ENCODE data around the gene ITGA11.

The ITGA11 gene

DNA sequence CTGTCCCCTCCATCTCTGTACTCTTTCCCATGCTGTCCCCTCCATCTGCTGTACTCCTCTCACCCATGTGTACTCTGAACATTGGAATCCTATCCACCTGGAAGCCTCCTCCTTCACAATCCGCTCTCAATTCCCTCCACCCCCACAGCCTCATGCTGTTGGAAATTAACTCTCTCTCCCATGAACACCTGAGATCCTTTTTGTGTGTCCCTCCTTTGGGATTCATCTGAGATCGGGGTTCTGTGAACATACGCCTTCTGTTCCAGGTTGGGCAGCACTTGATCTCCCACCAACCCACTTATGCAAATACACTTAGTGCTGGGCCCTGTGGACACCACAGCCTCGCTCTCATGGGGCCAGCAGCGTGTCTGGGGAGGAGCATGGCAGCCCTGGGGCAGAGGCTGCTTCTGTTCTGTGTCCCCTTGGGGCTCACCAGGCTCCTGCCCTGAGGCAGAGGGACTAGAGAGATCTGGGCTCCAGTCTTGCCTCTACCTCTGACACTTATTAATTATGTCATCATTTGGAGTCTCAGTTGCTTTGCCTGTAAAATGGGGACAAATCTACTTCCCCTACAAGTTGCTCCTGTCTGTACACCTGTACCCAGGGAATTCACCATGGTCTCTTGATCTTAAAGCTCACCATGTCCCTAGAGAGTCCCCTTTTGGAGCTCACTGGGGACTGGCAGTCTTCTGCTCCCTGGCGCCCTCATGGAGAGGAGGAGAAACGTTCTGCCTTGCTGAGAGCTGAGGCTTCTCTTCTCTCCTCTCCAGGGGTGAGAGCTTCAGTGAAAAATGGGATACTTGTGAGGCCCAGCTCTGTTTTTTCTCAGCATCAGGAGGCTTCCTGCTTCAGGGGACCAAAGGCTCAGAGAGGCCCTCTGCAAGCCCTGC lies 42.7 kb downstream of the ITGA11 start:
- no peak for DNase-seq

DNA sequence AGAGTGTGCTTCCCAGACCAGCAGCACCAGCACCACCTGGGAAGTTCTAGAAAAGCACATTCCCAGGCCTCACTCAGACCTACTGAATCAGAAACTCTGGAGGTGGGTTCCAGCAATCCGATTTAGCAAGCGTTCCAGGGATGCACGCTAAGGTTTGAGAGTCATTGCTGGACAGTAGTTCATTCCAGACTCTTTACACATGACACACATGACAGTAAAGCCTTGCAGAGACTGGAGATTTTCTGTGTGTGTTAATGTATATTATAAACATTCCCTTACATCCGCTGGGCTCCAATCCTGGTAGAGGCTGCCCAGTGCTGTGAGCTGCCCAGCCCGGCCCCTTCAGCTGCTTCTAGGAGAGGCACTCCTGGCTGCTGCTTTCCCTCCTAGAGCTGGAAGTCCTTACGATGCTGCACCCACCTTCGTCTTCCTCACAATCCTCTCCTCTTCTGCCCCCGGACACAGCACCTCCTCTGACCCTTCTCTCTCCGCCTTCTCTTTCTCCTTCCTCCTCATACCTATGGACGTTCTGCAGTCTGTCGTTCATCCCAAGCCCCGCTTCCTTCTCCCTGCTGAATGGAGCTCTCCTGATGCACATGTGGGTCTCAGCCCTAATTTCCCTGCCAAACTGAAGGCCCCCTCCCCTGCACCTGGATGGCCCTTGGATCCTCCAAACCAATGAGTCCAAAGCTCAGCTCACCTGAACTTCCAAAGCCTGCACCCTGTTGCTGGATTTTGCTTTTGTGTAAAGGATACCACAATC lies 44.4 kb downstream of the ITGA11 start:
- no peak for DNase-seq

DNA sequence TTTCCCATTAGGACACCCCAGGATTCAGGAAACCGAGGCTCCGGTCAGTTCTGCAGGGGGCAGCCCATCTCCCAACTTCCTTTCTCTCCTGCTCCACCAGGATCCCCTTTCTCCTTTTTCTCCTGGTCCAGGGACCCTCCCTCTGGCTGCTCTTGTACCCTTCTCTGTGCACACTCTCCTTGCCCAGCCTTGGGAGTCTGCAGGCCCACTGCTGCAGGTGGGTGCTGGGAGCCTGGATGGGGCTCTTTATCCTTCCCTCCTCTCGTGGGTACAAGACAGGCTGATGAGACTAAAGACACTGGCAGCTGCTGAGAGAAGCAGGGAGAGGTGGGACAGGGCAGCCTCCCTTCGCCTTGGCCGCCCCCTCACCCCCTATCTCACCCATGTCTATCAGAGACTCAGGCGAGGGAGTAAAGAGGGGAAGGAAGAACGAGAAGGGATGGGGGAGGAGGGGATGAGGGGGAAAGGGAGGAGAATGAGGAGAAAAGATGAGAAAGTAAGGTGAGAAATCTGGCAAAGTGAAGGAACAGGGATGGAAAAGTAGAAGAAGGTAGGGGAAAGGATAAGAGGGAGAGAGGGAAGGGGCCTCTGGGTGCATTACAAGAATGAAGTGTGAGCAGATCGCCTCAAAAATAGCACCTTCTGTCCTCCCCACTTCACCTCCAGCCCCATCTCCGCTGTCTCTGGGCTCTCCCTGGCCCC lies 45.2 kb downstream of the ITGA11 start:
- no peak for DNase-seq

DNA sequence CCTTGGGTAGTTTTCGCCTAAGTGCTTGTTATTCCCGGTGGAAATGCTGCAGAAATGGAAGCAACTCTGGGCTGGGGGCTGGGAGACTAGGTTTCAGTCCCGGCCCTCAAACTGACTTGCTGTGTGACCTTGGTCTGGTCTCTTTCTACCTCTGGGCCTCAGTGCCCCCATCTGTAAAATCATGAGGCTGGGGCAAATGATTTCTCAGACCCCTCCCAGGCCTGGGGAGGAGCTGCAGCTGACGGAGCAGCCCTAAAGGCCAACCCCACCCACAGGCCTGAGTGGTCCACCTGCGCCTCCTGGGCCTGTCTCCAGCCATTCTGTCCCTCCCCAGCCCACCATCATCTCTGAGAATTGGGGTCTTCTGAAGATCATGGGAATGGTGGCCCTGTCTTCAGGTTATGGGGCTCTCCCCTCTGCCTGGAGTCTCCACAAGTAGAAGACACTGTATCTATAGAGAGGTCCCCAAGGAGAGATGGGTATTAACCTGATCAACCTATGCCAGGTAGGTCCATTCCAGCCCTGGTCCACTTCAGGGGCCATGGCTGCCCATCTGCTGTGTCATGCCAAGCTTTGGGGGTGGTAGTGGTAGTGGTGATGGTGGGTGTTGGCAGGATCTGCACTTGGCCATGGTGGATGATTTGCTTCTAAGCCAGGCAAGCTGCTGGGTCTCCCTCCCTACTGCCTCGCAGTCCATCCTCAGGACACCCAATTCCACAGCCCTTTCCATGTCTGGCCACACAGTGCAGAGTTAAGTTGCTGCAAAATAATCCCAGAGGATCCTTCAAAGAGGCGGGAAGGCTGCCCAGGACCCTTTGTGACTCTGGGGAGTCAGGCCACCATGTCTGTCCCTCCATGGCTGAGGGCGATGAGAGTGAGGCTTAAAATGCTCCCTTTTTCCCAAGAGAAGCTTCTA lies 46.0 kb downstream of the ITGA11 start:
- DNase-seq, result no peak

DNA sequence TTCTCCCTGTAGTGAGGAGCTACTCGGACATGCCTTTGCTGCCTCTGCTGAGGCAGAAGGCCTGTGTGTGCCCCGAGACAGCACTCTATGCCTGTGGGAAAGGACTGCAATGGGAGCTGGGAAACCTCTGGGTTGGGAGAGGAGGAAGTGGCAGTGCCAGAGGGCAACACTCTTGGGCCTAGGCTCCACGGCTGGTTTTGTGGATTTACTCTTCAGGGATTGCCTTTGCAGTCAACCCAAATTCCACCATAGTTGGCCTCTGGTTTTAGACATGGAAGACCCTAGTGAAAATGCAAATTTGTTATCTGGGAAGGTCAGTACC lies 46.8 kb downstream of the ITGA11 start:
- no peak for DNase-seq

DNA sequence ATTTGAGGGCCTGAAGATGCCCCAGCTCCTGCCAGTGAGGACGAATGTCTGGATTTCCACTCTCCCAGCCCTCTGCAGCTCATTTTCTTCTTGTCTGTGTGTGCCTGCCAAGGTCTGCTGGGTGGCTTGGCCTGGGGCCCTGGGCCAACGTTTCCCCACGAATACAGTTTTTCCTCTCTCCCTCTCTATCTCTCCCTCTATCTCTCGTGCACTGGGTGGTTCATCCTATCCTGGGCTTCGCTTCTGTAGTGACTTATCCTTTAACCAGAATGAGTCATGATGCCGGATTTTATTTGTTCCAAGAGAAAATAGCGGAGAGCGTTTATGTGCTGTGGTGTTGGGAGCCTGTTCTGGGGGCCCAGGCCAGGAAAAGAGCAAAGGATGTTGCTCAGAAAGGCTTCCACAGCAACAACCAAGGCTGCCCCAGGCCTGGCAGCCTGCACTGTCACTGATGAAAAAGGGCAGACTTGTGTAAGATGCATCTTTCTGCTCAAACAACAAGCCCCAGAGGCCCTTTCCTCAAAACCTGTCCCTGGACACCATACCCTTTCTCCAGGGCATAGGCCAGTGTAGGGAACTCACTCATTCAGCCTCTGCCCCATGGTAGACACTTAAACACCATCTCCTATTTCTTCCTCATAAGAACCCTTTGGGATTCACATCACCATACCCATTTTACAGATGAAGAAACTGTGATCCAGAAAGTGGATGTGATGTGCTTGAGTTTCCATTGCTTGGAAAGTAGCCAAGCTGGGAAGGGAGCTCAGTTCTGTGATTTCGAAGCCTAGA lies 47.3 kb downstream of the ITGA11 start:
- DNase-seq, result no peak

DNA sequence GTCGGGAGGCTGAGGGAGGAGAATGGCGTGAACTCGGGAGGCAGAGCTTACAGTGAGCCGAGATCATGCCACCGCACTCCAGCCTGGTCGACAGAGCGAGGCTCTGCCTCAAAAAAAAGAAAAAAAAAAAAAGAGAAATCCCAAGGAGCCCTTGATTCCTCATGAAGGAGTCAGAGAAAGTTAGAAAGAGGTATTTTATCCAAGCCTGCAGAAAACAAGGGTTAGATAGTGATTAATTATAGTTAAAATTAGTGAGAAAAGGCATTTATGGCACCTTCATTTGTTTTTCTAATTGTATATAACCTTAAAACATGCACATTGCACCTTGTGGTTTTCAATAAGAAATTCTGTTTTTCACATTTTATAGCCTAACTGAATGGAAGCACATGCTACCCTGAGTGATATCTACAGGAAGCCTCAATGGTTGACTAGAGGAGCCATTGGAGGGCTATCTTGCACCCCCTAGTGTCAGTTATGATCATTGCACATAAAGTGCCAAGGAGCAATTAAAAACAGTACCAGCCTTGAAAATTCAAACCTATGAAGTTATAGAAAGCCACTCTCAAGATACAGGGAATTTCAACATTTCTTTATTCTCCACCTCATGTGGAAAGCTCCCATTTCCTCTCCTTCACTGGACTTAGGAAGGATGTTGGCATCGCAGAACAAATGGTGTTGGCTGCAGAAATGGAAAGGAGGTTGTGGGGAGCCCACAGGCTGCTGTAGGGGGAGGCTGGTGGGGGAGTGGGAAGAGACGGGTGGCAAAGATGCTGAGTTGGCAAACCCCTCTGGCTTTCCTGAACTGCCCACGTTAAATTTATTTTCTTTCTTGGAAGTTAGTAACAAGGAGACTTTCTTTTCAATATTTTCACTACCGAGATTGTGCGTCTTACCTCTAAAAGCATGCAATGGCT lies 48.5 kb downstream of the ITGA11 start:
- peak; percentile 76 for DNase-seq

DNA sequence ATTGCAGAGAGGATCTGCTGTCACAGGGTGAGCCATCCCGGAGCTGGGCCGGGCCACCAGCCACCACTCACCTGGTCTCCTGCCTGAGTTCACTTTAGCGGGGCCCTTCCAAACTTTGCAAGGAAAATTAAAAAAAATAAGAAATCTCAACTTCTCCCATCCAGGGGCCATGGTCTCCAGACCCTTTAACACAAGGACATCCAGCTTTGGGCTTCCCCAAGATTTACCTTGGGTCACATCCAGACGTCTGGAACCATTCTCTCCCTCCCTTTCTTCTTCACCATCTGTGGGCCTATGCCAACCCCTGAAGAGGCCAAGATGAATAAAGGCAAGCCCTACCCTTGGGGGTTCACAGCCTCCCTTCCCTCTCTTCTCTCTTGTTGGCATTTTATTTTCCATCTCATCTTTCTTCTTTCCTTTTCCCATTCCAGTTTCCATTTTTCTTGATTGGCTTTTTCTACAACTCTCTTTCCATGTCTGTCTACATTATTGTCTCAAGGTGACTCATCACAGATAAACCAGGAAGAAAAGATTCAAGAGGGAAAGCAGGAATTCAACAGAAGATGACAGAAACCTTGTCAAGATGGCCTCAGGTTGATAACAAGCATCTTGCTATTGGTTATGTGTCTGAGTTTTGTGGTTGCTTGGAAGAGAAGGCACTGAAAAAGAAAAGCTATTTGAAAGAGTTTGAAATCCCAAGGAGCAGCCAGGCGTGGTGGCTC lies 49.5 kb downstream of the ITGA11 start:
- DNase-seq, result no peak

DNA sequence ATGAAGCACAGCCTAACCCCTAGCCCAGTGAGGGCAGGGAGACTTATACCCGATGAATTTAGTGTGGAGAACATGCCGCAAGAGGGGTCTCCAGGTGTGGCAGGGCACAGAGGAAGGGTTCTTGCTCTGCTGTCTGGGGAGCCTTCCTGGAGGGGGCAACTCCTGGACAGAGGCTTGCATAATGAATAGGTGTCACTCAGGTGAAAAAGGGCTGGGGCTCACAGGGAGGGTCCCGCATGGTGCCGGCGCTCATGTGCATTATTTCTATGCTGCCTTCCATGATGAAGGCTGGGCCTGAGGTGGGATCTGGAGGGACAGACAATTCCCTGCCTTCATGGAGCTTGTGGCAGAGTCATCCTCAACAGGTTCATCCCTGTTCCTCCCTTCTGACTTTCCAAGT lies 51.5 kb downstream of the ITGA11 start:
- no peak for DNase-seq

DNA sequence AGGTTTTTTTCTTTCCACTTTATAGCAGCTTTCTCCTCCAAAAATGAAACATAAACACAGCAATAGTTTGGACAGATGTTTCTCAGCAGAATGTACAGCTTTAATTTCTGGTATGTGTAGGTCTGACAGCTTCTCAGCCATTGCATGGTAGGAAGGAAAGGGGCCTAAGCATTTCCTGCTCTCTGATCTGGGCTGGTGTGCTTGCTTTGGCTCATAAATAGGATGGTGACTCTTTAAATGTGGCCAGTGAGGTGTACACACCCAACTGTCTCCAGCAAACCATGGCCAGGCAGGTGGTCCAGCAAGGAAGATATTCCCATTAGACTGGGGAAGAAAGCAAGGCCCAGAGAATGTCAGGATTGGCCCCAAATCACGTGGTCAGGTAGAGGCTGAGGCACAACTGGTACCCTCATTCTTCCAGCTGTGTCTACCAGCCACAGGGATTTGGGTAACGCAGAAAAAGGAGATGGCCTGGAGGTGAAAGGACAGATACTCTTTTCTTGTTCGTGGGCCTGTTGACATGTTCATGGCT lies 52.1 kb downstream of the ITGA11 start:
- no peak for DNase-seq

DNA sequence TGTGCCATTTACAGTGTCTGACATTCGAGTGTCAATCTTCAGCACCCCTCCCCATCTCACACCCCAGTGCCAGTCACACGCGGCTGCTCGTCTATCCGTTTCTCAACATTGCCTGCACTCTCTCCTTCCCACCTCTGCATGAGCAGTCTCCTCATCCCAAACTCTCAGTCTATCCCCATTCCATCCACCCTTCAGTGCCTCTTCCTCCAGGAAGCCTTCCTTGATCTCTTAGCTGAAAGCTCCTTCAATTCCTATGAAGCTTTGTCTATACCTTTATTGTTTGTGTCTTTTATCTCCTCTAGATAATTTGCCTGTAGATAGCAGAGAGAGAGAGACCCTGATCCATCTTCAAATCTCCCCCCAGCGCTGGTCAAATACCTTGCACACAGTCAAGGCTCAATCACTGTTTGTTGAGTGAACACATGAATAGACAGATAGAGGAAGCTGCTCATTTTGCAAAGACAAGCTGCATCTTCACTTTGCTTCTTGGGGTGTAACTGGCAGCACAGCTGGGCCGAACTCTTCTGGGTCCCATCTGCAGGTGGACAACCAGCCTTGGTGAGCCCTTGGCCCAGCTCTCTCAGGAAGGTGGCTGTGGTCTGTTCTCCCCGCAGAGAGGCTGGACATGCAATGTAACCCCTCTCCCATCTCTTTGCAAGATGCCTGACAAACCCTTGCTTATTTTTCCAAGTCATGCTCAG lies 52.8 kb downstream of the ITGA11 start:
- no peak for DNase-seq

DNA sequence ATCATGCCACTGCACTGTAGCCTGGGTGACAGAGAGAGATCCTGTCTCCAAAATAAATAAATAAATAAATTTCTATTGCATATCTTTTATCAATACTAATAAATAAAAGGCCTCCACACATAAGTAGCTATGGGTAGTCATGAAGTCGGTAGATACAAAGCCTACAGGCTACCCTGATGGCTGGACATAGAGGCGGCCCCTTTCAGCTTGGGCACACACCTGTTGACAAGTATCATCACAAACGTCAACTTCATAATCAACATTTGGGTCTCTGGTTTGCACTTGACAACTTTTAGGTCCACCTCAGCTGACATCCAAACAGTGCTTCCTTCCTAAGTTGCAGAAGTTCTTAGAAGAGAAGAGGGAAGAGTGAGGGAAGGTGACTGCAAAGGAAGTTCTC lies 53.4 kb downstream of the ITGA11 start:
- DNase-seq, result no peak

DNA sequence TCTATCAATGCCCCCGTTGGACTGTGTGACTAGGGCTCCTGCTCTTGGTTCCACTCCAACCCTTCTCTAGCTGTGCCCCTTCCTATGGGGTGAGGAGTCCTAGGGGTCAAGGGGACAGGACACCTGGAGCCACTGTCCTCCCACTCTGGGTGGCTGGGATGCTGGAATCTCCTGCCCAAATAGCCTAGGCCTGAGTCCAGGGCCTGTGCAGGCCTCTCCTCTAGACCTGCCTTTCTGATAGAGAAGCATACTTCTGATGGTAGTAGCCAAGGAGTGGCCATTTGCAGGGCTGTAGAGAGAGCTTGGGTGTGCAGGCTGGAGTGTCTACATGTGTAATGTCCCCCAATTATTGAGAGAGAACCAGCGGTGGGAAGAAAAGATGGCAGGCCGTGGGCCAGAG lies 54.2 kb downstream of the ITGA11 start:
- DNase-seq, result no peak

DNA sequence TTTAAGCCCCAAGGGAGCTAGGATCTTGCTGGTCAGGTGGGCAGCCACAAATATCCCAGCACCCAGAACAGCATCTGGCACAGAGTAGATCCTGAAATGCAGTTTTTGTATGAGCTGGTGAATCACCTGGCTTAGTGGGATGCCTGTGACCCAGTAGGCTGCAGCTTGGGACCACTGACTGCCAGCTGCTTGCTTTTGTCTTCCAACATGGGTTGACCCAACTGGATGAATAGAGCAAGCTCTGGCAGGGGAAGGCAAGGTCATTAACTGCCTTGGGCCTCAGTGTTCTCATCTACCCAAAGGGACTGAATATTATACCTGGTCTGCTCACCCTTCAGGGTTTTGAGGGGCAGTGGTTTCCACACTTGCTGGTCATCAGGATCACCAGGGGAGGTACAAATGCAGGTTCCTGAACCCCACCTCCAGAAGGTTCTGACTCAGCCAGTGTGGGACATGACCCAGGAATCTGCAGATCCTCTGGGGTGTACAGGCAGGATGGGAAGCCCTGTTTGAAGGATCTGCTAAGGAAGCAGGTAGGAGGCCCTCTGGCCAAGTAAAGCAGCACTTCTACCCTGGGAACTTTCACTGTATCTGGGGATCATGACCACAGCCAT lies 55.4 kb downstream of the ITGA11 start:
- DNase-seq, result no peak

DNA sequence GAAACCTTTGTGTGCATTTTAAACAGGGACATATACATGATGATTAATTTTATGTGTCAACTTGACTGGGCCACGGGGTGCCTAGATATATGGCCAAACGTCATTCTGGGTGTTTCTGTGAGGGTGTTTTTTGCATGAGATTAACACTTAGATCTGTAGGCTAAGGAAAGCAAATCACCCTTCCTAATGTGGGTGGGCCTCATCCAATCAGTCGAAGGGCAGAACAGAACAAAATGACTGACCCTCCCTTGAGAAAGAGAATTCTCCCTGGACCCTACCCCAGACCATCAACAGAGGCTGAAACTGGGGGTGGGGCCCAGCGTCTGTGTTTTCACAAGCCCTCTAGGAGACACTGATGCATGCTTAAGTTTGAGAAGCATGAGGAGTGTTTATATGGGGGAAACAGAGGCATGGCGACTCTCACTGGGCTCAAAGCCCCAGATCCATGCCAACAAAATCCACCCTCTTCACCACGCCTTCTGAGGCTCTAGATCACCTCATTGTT lies 56.2 kb downstream of the ITGA11 start:
- DNase-seq, result no peak

DNA sequence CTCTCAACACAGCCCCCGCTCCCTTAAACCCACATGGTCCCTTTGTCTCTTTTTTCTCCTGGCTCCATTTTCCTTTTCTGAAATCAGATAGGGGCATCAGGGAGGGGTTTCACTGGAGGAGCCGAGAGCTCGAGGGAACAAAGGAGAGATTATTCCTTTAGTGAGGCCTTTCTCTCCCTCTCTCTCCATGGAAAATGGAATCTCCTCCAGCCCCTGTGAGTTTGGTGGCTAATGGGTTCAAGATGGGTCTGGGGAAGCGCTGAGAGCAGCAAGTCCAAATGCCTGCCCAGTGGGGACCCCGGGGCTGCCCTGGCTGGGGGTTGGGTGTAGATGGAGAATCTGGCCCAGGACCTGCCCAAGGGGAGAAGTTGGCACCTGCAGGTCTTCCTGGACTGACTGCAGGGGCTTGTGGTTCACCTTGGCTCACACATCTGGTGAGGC lies 56.8 kb downstream of the ITGA11 start:
- no peak for DNase-seq

DNA sequence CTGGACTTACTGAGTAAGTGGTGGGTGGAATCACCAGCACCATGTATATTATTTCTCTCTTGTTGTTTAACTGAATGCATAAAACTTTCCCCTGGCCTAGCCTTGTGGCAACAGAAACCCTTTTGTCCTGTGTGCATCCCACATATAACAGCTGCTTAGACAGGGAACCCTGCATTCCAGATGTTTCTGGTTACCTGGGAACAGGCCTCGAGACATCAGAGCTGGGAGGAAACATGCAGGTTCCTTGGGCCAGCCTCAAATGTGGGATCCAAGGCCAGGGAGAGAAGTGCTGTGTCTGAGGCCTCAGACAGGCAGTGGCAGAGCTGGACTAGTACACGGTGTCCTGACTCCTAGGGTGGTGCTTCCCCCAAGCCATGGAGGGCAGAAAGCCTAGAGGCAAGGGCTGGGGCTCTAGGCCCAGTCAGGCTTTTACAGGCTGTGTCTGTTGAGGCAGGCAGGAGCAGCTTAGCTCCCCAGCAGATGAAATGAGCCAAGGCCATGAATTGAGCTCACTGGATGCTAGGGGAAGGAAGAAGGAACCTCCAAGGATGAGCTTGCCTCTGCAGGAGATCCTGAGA lies 57.7 kb downstream of the ITGA11 start:
- DNase-seq, result no peak

DNA sequence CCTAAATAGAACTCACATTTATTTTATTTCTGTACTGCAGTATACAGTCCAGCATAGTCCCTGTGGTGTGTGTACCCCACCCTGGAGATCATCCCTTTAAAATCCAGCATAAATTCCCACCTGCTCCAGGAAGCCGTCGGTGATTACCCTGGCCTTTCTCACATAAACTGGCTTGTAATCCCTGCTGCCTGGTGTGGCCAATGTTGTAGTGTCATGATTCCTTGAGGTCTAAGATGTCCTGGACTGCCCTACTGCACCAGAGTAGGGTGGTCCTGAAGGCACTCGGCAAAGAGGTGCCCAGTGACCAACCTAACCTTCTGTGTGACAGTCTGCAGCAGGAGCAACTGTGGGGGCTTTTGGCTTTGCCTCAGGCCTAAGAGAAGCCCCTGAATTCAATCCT lies 58.9 kb downstream of the ITGA11 start:
- DNase-seq, result no peak

Data from activated CD4-positive, alpha-beta T cell treated with anti-CD3 and anti-CD28 coated beads, Interleukin-2, amount 50 U/mL, for 16 hours (primary cell).